IPS-18c (cell line): Measurements from ENCODE around the gene THSD4.

Source experiments
- H3K4me3 ChIP-seq: 2 replicates; pipeline ENCODE4 v1.7.0; 2013; ENCODE audit warnings: low read depth, mild to moderate bottlenecking, low read length, moderate library complexity; ENCODE audit not compliant: insufficient read depth
- H3K9me3 ChIP-seq: one replicate; pipeline ENCODE4 v1.6.1; 2013; ENCODE audit warnings: mild to moderate bottlenecking, low read length, moderate library complexity; ENCODE audit not compliant: control insufficient read depth, insufficient read depth

Gene THSD4

DNA sequence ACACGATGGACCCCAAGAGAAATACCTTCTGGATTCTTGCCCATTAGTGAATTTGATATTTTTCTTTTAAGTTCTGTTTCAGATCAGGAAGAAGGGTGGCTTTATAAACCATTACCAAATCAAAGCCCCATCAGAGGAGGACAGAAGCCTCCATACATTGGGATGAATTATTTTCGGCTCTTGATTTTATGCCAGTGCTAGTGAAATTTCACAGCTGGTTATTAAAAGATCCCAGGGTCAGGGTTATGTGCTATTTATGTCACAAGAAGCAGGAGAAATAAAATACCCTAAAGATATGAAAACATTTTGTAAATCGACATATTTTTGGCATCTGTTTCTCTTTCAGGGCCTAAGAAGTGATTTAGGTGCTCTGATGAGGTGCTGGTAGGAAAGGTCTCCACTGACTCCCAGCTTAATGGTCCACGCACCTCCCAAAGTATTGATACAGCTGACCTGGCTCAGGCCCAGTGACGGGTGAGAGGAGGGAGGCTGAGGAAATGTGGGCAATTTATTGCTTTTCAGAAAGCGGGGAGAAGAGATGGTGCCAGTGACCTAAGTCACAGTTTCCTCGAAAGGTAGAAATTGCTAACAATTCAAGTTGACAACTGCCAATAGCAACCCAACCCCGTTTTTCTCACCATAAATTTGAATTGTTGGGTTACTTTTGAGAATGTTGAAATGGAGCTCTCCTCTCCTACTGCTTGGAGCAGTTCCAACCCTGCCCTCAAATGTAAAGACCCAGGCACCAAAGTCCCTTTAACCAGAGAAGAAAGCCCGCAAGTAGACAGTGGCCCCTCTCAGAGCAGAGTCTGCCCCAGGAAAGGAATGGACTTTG lies 379.5 kb downstream of the THSD4 start:
- no peak overlapping the region for H3K4me3 ChIP-seq
- no peaks in the 10 kb centered on the region for H3K9me3 ChIP-seq

- no peak overlapping the region for H3K4me3 ChIP-seq
- no peaks in the 10 kb centered on the region for H3K9me3 ChIP-seq
These were observed 380.1 kb downstream of the THSD4 start for GRCh38 chr15:71495398-71495780.

GRCh38 chr15:71496336-71496955 lies 381.2 kb downstream of the THSD4 start:
- no peaks in the 10 kb centered on the region for H3K9me3 ChIP-seq
- no peak overlapping the region for H3K4me3 ChIP-seq

- Histone ChIP-seq H3K4me3 (no peak overlapping the region), H3K9me3 (no peaks in the 10 kb centered on the region)
These were observed 386.2 kb downstream of the THSD4 start for GRCh38 chr15:71501344-71502076.

GRCh38 chr15:71502077-71502432 lies 386.8 kb downstream of the THSD4 start:
- Histone ChIP-seq H3K4me3 (no peak overlapping the region), H3K9me3 (no peaks in the 10 kb centered on the region)

GRCh38 chr15:71505962-71506361 lies 390.7 kb downstream of the THSD4 start:
- Histone ChIP-seq H3K4me3 (no peak overlapping the region), H3K9me3 (no peaks in the 10 kb centered on the region)

DNA sequence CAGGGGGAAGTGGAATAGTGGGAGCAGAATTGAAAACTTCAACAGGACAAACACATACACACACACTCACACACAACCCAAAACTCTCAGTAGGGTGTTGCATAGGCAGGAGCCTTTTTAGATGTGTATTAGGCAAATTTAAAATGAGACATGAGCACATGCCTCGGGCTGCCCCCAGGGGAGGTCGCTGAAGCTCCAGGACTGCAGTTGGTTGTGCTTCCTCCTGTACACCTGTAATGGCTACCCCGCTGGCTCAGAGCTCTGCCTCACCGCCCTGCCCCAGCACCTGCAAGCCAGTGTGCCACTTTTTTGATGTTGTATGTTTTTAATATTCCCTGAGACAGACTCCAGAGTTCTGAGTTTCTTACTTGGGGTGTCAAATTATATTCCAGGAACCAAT lies 391.7 kb downstream of the THSD4 start:
- Histone ChIP-seq H3K9me3 (no peaks in the 10 kb centered on the region), H3K4me3 (no peak overlapping the region)

DNA sequence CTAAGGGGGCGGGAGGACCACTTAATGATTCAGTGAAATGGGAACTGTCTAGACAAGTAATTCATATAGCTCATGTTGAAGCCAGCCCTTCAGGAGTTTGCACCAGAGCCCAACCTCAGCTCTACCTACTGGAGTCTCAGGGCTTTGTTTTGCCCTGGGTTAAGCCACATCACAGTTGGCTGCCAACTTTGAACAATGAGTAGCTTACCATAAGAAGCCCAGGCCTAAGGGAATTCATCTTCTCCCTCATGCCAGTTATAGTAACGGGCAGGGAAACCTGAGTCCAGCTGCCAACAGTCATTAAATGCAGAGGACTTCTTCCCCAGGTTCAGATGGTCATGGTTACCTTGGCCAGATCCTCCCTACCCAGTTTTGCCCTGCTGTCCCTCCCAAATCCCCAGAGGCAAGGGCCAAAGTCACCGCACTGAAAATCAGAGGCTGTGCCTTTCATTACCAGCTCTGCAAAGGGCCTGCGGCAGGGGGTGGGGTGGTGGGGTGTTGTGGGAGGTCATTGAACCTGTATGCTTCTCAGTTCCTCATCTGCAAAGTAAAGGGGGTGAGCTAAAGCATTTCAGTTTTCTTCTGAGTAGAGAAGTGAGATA lies 392.9 kb downstream of the THSD4 start:
- Histone ChIP-seq H3K9me3 (no peaks in the 10 kb centered on the region), H3K4me3 (no peak overlapping the region)

GRCh38 chr15:71509139-71509538 lies 393.9 kb downstream of the THSD4 start:
- Histone ChIP-seq H3K4me3 (no peak overlapping the region), H3K9me3 (no peaks in the 10 kb centered on the region)

GRCh38 chr15:71510763-71511162 lies 395.5 kb downstream of the THSD4 start:
- no peaks in the 10 kb centered on the region for H3K9me3 ChIP-seq
- no peak overlapping the region for H3K4me3 ChIP-seq

DNA sequence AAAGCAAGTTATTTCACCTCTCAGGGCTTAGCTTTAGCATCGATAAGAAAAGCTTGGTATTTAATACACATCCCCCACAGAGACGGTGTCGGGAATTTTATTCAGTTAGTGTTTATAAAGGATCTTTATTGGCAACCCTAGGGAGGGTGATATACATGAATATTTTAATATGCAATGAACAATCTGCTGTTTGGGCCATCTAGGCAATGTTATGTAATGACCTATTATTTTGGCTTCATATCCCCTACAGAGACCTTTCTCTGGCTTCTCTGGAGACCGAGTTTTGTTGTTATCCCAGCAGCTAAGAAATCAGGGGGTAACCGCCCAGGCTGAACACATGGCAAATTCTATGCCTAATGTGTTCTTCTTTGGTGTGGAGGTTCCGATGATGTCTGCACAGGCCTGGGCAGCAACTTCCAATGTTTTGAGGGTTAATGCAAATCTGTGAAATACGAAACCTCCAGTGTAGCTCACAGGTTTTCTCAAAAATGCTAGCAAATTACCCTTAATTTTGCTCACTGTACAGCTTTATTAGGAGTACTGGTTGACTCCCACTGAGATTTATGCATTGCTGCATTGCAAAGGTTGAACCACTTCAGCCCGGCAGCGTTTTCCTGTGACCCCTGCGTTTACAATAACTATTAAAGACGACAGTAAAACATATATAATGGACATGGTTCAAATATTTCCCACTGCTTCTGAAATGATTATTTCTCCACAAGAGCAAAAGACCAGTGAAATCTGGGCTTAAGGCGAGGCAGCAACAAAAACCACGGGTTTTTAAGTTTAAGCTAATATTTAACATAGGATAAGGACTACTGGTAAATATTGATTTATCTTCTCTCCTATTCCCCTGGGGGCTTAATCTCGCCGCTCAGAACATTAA lies 396.8 kb downstream of the THSD4 start:
- H3K9me3 ChIP-seq: no peaks in the 10 kb centered on the region
- H3K4me3 ChIP-seq: no peak overlapping the region

DNA sequence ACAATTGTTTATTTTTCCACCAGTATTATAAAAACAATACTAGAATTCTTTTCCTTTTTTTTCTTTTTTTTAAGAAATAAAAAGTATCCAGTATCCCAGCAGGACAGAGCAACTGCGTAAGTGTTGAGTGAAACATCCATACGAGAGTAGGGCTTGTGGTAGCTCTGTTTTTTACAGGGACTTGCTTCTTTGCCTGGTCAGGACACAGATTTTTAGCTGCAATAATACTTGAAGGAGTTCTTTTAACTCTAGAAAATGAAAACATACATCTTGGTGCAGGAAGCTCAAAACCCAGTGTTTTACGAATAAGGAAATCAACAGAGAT lies 397.4 kb downstream of the THSD4 start:
- no peaks in the 10 kb centered on the region for H3K9me3 ChIP-seq
- no peak overlapping the region for H3K4me3 ChIP-seq

DNA sequence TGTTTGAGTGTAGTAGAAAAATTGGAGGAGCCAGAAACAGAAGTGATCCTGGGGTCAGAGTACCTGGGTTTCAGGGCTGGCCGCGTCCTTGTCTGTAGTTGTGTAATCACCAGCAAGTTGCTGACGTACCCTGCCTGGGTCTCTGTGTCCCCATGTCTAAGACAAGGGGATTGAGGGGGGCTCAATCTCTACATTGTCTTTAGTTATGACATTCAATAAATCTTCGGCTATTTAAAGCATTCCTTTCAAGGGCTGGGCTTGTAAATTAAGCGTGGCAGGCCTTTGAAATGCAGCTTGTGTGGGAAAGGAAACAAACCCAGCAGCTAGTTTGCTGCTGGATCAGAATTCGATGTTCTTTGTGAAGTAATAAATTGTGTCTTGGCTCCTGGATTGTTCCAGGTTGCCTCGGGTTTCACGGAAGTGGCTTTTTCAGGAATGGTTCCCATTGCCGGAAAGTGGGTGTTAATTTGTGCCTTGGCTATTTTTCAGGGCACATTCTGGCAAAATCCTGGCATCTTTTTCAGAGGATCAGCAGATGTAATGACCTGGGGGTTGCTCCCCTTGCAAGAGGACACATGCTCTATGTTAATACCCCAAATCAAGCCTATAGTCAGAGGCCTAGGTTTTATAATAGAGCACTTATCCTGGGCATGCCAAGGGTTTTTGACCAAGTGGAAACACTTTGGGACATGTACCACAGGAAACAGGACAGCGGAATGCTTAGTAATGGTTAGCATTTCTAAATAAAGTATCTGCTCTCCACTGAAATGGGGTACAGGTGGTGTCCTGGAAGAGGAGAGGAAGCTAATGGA lies 400.3 kb downstream of the THSD4 start:
- no peaks in the 10 kb centered on the region for H3K9me3 ChIP-seq
- no peak overlapping the region for H3K4me3 ChIP-seq

DNA sequence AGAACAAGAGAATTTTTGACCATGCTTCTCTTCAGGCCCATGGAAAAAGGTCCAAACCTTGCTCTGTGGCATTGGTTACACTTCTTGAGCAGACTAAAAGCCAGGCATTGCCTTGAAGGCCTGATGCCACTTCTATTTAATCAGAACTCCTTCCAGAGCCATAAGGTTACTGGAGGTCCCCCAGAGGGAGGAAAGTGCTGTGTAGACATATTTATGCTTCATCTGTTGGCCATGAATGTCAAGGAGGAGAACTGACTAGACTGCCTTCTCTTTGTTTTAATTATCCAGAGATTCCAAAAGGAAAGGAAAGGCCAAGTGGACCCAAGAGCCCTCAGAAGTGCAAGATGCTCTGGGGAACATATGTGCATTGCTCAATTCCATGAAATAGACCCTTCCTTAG lies 402.5 kb downstream of the THSD4 start:
- H3K4me3 ChIP-seq: no peak overlapping the region
- H3K9me3 ChIP-seq: no peaks in the 10 kb centered on the region

GRCh38 chr15:71518661-71519060 lies 403.4 kb downstream of the THSD4 start:
- Histone ChIP-seq H3K4me3 (no peak overlapping the region), H3K9me3 (no peaks in the 10 kb centered on the region)

GRCh38 chr15:71526060-71526820 lies 411.0 kb downstream of the THSD4 start:
- no peaks in the 10 kb centered on the region for H3K9me3 ChIP-seq
- H3K4me3 ChIP-seq: no peak overlapping the region
